Left lung (tissue), 10 donors: ENCODE data around the gene SWAP70. TPM values are rescaled to one million over a fixed set of nuclear protein-coding genes. Genes with fewer than 3 reads are reported as not detected.

Experiments used
- ATAC-seq: fragments of 200-7000 bp; cut with Tn5 transposase; one replicate; pipeline ENCODE4 v1.9.1; 2020; ENCODE audit warnings: moderate library complexity
- DNase-seq, 4 donors: peaks; one replicate each; pipeline ENCODE4 v3.0.0-alpha.2; 2013 to 2020
- H3K27ac ChIP-seq, 2 donors: fragments of 200-600 bp; sonication (generic) in 1 of 2; one replicate each; pipeline versions ENCODE4 v1.5.0 to v1.8.0; 2020 to 2021
- H3K27me3 ChIP-seq, 2 donors: fragments of 200-600 bp; sonication (generic) in 1 of 2; one replicate each; pipeline versions ENCODE4 v1.5.0 to v1.8.0; 2020 to 2021
- H3K36me3 ChIP-seq, 2 donors: fragments of 200-600 bp; sonication (generic) in 1 of 2; one replicate each; pipeline versions ENCODE4 v1.5.0 to v1.8.0; 2020 to 2021
- H3K4me1 ChIP-seq, 2 donors: fragments of 200-600 bp; one replicate each; pipeline ENCODE4 v1.8.0; 2021
- H3K4me3 ChIP-seq, 2 donors: fragments of 200-600 bp; sonication (generic) in 1 of 2; one replicate each; pipeline versions ENCODE4 v1.5.0 to v1.8.0; 2020 to 2021; ENCODE audit warnings: mild to moderate bottlenecking in 1 of 2
- H3K9me3 ChIP-seq, 2 donors: fragments of 200-600 bp; sonication (generic) in 1 of 2; one replicate each; pipeline versions ENCODE4 v1.5.0 to v1.8.0; 2020 to 2021
- CTCF ChIP-seq, 2 donors: fragments of 200-600 bp; sonication (generic) in 1 of 2; IDR thresholded peaks; one replicate each; pipeline versions ENCODE4 v1.5.0 to v1.8.0; 2021; ENCODE audit warnings: antibody characterized with exemption in 2 of 2
- intact Hi-C, 2 donors: fragments of 100-400 bp; cut with DNase I; formaldehyde crosslinking; loops; one replicate each; pipeline versions ENCODE4 v1.11.2 to v1.14.2; 2022
- polyA plus RNA-seq, 6 donors: library from polyadenylated mRNA; unstranded; fragments of 120-200 nt; gene quantifications; one replicate each; pipeline ENCODE4 v1.2.1, GENCODE V29; 2013; ENCODE audit not compliant: insufficient read length in 6 of 6
- total RNA-seq, 2 donors: library from RNA; stranded (reverse); fragmentation: NEBNext Ultra II Directional; extraction: Animal tissue kit (Norgen Biotek cat#: 25700); gene quantifications; one replicate each; pipeline ENCODE4 v1.2.1, GENCODE V29; 2021
- donor health status: DM: no; HTN: yes; CAD: no.
- donor health status: DM: no; HTN: no; CAD: no.

SWAP70 gene
- total and polyA plus RNA-seq, 8 donors: 20.5 to 50.8 (median 26.1) TPM

- H3K27me3 ChIP-seq: no peaks in the 10 kb centered on the region
- TF ChIP-seq CTCF (IDR thresholded peaks at IDR 0.05): no peak
- H3K27ac ChIP-seq: no peak overlapping the region
- no peak for DNase-seq
- peaks cover 0 to 14% of the 10 kb centered on the region in 2 donors for H3K36me3 ChIP-seq
- no peak overlapping the region for H3K4me3 ChIP-seq
- intact Hi-C loops: no loop called here
- ATAC-seq: no peak
- no peaks in the 10 kb centered on the region for H3K9me3 ChIP-seq
- no peaks in the 10 kb centered on the region for H3K4me1 ChIP-seq
These were observed 110.9 kb downstream of the SWAP70 start for GRCh38 chr11:9774591-9775397.

DNA sequence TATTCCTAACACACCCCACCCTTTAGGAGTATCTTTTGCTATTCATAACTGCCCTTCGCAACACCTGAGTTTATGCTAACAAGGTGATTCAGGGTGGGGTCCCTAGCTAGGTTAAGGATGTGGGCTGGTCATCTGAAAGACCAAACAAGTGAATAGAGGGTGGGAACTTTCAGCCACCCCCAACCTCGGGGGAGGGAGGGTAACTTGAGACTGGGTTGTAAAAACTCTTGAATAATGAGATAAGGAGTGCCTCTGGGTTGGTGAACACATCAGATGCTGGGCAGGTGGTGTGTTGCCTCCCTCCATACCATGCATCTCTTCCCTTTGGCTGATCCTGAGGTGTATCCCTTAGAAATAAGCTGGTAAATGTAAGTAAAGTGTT is 111.5 kb downstream of the SWAP70 start:
- H3K27me3 ChIP-seq: no peaks in the 10 kb centered on the region
- no peak overlapping the region for H3K27ac ChIP-seq
- DNase-seq: no peak
- H3K9me3 ChIP-seq: no peaks in the 10 kb centered on the region
- no peak for ATAC-seq
- no peak overlapping the region for H3K4me3 ChIP-seq
- peaks cover 0 to 20% of the 10 kb centered on the region in 2 donors for H3K36me3 ChIP-seq
- no peak for TF ChIP-seq CTCF (IDR thresholded peaks at IDR 0.05)
- intact Hi-C loops: no loop called here
- no peaks in the 10 kb centered on the region for H3K4me1 ChIP-seq

DNA sequence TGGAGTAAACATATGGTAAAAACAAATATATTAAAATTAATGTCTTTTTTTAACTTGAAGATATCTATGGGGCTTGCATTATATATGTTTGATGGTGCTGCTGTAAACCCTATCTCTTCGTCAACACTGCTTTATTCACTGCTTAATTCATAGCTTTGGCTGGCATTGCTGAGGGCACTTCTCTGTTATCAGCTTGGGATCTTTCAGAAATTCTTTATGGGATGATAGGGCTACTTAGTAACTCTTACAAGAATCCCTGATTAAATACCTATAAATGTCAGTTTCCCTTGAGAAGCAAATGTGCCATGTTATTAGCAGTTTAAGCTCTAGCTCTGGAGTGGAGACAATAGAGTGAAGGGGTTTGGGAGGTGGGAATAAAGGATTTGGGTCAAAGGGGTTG is 112.3 kb downstream of the SWAP70 start:
- ATAC-seq (no peak), DNase-seq (no peak)
- peaks cover 0 to 28% of the 10 kb centered on the region in 2 donors for H3K36me3 ChIP-seq
- no peak for TF ChIP-seq CTCF (IDR thresholded peaks at IDR 0.05)
- no peaks in the 10 kb centered on the region for H3K9me3 ChIP-seq
- no peak overlapping the region for H3K4me3 ChIP-seq
- H3K27me3 ChIP-seq: no peaks in the 10 kb centered on the region
- H3K4me1 ChIP-seq: no peaks in the 10 kb centered on the region
- intact Hi-C loops: no loop called here
- H3K27ac ChIP-seq: no peak overlapping the region

DNA sequence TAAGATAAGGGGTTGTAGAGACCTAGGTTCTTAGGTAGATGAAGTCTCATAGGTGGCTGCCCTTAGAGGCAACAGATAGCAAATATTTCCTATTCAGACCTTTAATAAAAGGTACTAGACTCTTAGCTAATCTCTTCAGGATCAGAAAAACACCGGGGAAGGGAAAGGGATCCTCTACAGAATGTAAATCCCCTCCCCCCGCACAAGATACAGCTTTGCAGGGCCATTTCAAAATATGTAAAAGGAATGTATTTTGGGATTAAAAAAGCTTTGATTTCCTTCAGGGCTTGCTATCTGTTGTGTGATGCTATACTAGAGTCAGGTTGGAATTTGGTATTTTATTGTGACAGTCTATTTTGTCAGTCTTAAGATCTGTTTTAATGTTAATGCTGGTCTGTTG is 113.2 kb downstream of the SWAP70 start:
- TF ChIP-seq CTCF (IDR thresholded peaks at IDR 0.05): no peak
- no peak for ATAC-seq
- Histone ChIP-seq H3K36me3 (peaks cover 0 to 37% of the 10 kb centered on the region in 2 donors), H3K27ac (no peak overlapping the region), H3K9me3 (no peaks in the 10 kb centered on the region), H3K27me3 (no peaks in the 10 kb centered on the region), H3K4me1 (no peaks in the 10 kb centered on the region), H3K4me3 (no peak overlapping the region)
- intact Hi-C loops: no loop called here
- no peak for DNase-seq

DNA sequence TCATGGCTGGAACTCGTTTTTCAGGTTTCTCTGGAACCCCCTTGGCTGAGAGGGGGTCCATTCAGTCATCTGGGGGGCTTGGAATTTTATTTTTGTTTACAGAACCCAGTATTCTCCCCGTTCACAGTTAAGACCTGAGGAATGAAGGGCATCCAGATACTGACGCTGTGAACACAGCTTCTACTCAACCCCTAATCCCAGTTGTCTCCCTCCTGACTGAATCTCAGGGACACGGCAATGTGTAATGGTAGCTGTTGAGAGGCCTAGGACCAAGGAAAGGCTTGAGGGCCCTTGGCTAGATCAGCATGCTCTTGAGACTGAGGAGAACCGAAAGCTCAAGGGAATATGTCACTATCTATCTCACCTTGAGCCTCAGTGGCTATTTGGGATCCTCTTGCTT is 113.6 kb downstream of the SWAP70 start:
- TF ChIP-seq CTCF (IDR thresholded peaks at IDR 0.05): no peak
- peaks cover 0 to 38% of the 10 kb centered on the region in 2 donors for H3K36me3 ChIP-seq
- H3K9me3 ChIP-seq: no peaks in the 10 kb centered on the region
- ATAC-seq (no peak), DNase-seq (no peak)
- no peaks in the 10 kb centered on the region for H3K27me3 ChIP-seq
- H3K4me3 ChIP-seq: no peak overlapping the region
- intact Hi-C loops: no loop called here
- H3K27ac ChIP-seq: no peak overlapping the region
- H3K4me1 ChIP-seq: no peaks in the 10 kb centered on the region
